IMR-90 (cell line): ENCODE results near the gene NEDD4L. TPM values are rescaled to one million over a fixed set of nuclear protein-coding genes. Genes with fewer than 3 reads are reported as not detected.

ENCODE experiments used
- ATAC-seq: fragments of 200-7000 bp; cut with Tn5 transposase; 2 replicates; pipeline ENCODE4 v1.9.1; 2020; ENCODE audit warnings: low read depth, mild to moderate bottlenecking, moderate library complexity
- BruUV-seq: library from RNA; stranded (reverse); fragments of 400-500 nt; replicated peaks from 2 replicates; lab custom pipeline; 2021; lab: Mats Ljungman, UMichigan
- CTCF ChIA-PET: fragments of 300-600 bp; formaldehyde crosslinking; extraction: SDS; loops from one replicate; lab custom pipeline; 2021; ENCODE audit warnings: antibody characterized with exemption; lab: Yijun Ruan, JAX
- POLR2A ChIA-PET: fragments of 300-600 bp; sonication (Branson Sonifier 250); formaldehyde crosslinking; loops from one replicate; lab custom pipeline; 2022; ENCODE audit warnings: antibody characterized with exemption; ENCODE audit not compliant: unreplicated experiment; lab: Charles Lee
- DNase-seq: peaks from one replicate; pipeline ENCODE4 v3.0.0; 2013
- H2AFZ ChIP-seq: replicated peaks from 2 replicates; pipeline ENCODE3; 2013; ENCODE audit warnings: low read length, mild to moderate bottlenecking; ENCODE audit not compliant: poor library complexity
- H2AK5ac ChIP-seq: 2 replicates; pipeline ENCODE4 v1.6.1; 2013; ENCODE audit warnings: low read depth, low read length, inconsistent platforms
- H2AK9ac ChIP-seq: replicated peaks from 2 replicates; pipeline ENCODE3; 2013; ENCODE audit warnings: mild to moderate bottlenecking, low read depth, low read length, moderate library complexity; ENCODE audit not compliant: poor library complexity
- H2BK120ac ChIP-seq: 2 replicates; pipeline ENCODE4 v1.6.1; 2013; ENCODE audit warnings: low read depth, low read length, inconsistent platforms
- H2BK15ac ChIP-seq: 3 replicates; pipeline ENCODE4 v1.6.1; 2013; ENCODE audit warnings: low read depth, low read length, inconsistent platforms
- H2BK20ac ChIP-seq: 2 replicates; pipeline ENCODE4 v1.6.1; 2013; ENCODE audit warnings: low read depth, mild to moderate bottlenecking, inconsistent platforms, low read length, moderate library complexity
- H2BK5ac ChIP-seq: 2 replicates; pipeline ENCODE4 v1.6.1; 2013; ENCODE audit warnings: mild to moderate bottlenecking, low read depth, low read length, inconsistent platforms; ENCODE audit not compliant: poor library complexity, severe bottlenecking
- H3K14ac ChIP-seq: replicated peaks from 2 replicates; pipeline ENCODE4 v1.6.1; 2013; ENCODE audit warnings: low read depth, low read length, inconsistent platforms
- H3K18ac ChIP-seq: 2 replicates; pipeline ENCODE4 v1.6.1; 2013; ENCODE audit warnings: low read depth, low read length, control low read depth
- H3K23ac ChIP-seq: 2 replicates; pipeline ENCODE4 v1.6.1; 2013; ENCODE audit warnings: low read depth, low read length, inconsistent platforms
- H3K27ac ChIP-seq: 2 replicates; pipeline ENCODE4 v1.5.1; 2013; ENCODE audit warnings: mild to moderate bottlenecking, control low read depth, low read length; ENCODE audit not compliant: insufficient read depth
- H3K27me3 ChIP-seq: 2 replicates; pipeline ENCODE4 v1.6.1; 2013; ENCODE audit warnings: low read length; ENCODE audit not compliant: control insufficient read depth, insufficient read depth
- H3K36me3 ChIP-seq: 2 replicates; pipeline ENCODE4 v1.6.1; 2013; ENCODE audit warnings: low read length, mixed read lengths; ENCODE audit not compliant: control insufficient read depth, insufficient read depth
- H3K4ac ChIP-seq: 2 replicates; pipeline ENCODE4 v1.6.1; 2013; ENCODE audit warnings: low read depth, low read length, inconsistent platforms
- H3K4me1 ChIP-seq: 2 replicates; pipeline ENCODE4 v1.6.1; 2013; ENCODE audit warnings: low read length, mixed read lengths; ENCODE audit not compliant: control insufficient read depth, insufficient read depth
- H3K4me2 ChIP-seq: 2 replicates; pipeline ENCODE4 v1.6.1; 2013; ENCODE audit warnings: low read depth, mild to moderate bottlenecking, control low read depth, low read length, moderate library complexity
- H3K4me3 ChIP-seq: 2 replicates; pipeline ENCODE4 v1.5.1; 2013; ENCODE audit warnings: low read depth, mild to moderate bottlenecking, control low read depth, low read length, moderate library complexity; ENCODE audit not compliant: insufficient read depth
- H3K56ac ChIP-seq: 2 replicates; pipeline ENCODE4 v1.6.1; 2013; ENCODE audit warnings: low read length, inconsistent platforms; ENCODE audit not compliant: insufficient read depth; ENCODE audit errors: extremely low read depth
- H3K79me1 ChIP-seq, 2 experiments: 2 replicates each; pipeline ENCODE4 v1.6.1; 2013; ENCODE audit warnings: low read length in 2 of 2, inconsistent platforms in 1 of 2, low read depth in 1 of 2
- H3K9ac ChIP-seq: 2 replicates; pipeline ENCODE4 v1.6.1; 2013; ENCODE audit warnings: low read depth, low read length, control low read depth
- H3K9me1 ChIP-seq: 2 replicates; pipeline ENCODE4 v1.6.1; 2013; ENCODE audit warnings: low read length, inconsistent platforms; ENCODE audit not compliant: insufficient read depth
- H3K9me3 ChIP-seq: 2 replicates; pipeline ENCODE4 v1.6.1; 2013; ENCODE audit warnings: low read length; ENCODE audit not compliant: control insufficient read depth, insufficient read depth
- H4K20me1 ChIP-seq: 2 replicates; pipeline ENCODE4 v1.6.1; 2013; ENCODE audit warnings: low read length, inconsistent platforms; ENCODE audit not compliant: insufficient read depth
- H4K5ac ChIP-seq: 2 replicates; pipeline ENCODE4 v1.6.1; 2013; ENCODE audit warnings: mild to moderate bottlenecking, low read depth, low read length, control low read depth
- H4K8ac ChIP-seq, 2 experiments: 2 replicates each; pipeline ENCODE4 v1.6.1; 2013; ENCODE audit warnings: low read depth in 2 of 2, low read length in 2 of 2, control low read depth in 1 of 2, inconsistent platforms in 1 of 2
- H4K91ac ChIP-seq: 2 replicates; pipeline ENCODE4 v1.6.1; 2013; ENCODE audit warnings: low read depth, low read length, inconsistent platforms; ENCODE audit not compliant: insufficient read depth
- CEBPB ChIP-seq: IDR thresholded peaks from 2 replicates; pipeline ENCODE4 v1.6.1; 2012; ENCODE audit warnings: low read depth, low read length, improper control_type of control experiment
- MAZ ChIP-seq: IDR thresholded peaks from 2 replicates; pipeline ENCODE4 v1.6.1; 2012; ENCODE audit warnings: low read depth, mild to moderate bottlenecking, low read length, improper control_type of control experiment, moderate library complexity, borderline replicate concordance
- RAD21 ChIP-seq: IDR thresholded peaks from 2 replicates; pipeline ENCODE4 v1.6.1; 2012; ENCODE audit warnings: low read length, improper control_type of control experiment
- RCOR1 ChIP-seq: IDR thresholded peaks from 2 replicates; pipeline ENCODE4 v1.6.1; 2012; ENCODE audit warnings: mild to moderate bottlenecking, low read length, improper control_type of control experiment; ENCODE audit not compliant: insufficient replicate concordance
- WGBS, 2 experiments: methylation state at CpG; one replicate each; pipeline versions ENCODE4 v1.1.5 to v1.1.7; 2013; ENCODE audit warnings: missing lambda C conversion rate in 2 of 2; ENCODE audit not compliant: insufficient read length in 1 of 2; ENCODE audit errors: extremely low coverage in 2 of 2; 5-methylcytosine and 5-hydroxymethylcytosine counted together
- dilution Hi-C: fragments of 300-500 bp; cut with HindIII; formaldehyde crosslinking; loops from one replicate; pipeline ENCODE4 v1.14.3; 2018; ENCODE audit warnings: low sequenced_read_pairs; ENCODE audit not compliant: unreplicated experiment
- in situ Hi-C: fragments of 300-500 bp; cut with MboI; formaldehyde crosslinking; loops from 3 replicates; pipeline ENCODE4 v1.14.3; 2019; ENCODE audit warnings: low sequenced_read_pairs, inconsistent platforms, mixed read lengths
- intact Hi-C: fragments of 100-400 bp; cut with micrococcal nuclease; formaldehyde crosslinking; loops from 2 replicates; pipeline ENCODE4 v1.10.0; 2022
- polyA plus RNA-seq, 3 experiments: library from polyadenylated mRNA; depleted of rRNA; stranded (reverse); fragments of >200 nt; gene quantifications; 2 replicates each; pipeline ENCODE4 v1.2.3, GENCODE V29; 2012; ENCODE audit warnings: low replicate concordance in 1 of 3
- total RNA-seq: library from RNA; depleted of rRNA; stranded (reverse); fragments of >200 nt; gene quantifications from 2 replicates; pipeline ENCODE4 v1.2.3, GENCODE V29; 2012

NEDD4L gene
- total and polyA plus RNA-seq, 2 of the 4 experiments (the other 2 are of a cell fraction): 10.0 to 10.9 TPM

DNA sequence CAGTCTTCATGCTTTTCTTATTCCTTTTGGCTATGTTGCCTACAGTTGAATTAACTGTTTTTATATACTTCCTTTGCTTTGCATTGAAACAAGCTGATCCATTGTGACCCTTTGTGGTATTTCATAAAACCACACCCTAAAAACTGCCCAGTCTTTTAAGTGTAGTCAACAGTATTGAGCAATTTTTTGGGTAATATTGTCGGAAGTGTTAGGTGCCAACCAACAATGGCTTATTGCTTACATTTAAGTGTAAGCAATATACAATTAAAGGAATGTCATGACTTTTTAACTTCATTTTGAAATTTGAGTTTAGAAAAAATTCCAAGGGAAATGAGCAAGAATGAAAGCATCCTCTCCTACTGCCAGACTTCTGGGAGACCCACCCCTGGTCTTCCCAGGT is 174.1 kb downstream of the NEDD4L start:
- Histone ChIP-seq H3K36me3 (no peaks in the 10 kb centered on the region), H3K4me3 (no peak overlapping the region), H3K4me1 (peaks cover 23% of the 10 kb centered on the region), H3K23ac (no peak overlapping the region), H2AK9ac (no peak overlapping the region), H2AK5ac (peak overlapping the region; percentile 28; the same call in 1 of the 2 replicates), H3K9ac (no peak overlapping the region), H4K20me1 (no peaks in the 10 kb centered on the region), H3K4me2 (no peak overlapping the region), H3K27me3 (no peaks in the 10 kb centered on the region), H2BK20ac (peak overlapping the region; percentile 54; the same call in 1 of the 2 replicates), H4K91ac (no peak overlapping the region), H2AFZ (no peak overlapping the region), H4K8ac (peak overlapping the region in 1 of 2 experiments; percentile 14; a peak in 3 of 4 replicates), H2BK120ac (peak overlapping the region; percentile 73; the same call in 1 of the 2 replicates), H3K4ac (peak overlapping the region; percentile 47), H2BK15ac (peak overlapping the region; percentile 78; the same call in 1 of the 3 replicates), H3K56ac (no peak overlapping the region), H3K79me1 (peaks cover 0 to 16% of the 10 kb centered on the region in 2 experiments; a peak in 2 of 4 replicates), H3K9me3 (no peaks in the 10 kb centered on the region), H3K18ac (no peak overlapping the region), H3K9me1 (peaks cover 14% of the 10 kb centered on the region), H4K5ac (no peak overlapping the region), H3K27ac (no peak overlapping the region; the same call in 1 of the 2 replicates), H2BK5ac (no peak overlapping the region), H3K14ac (0 out of 2 replicates have a peak overlapping the region, but pooled peaks have one; percentile 27)
- no TSS peak for BruUV-seq
- DNase-seq (peak; percentile 30), ATAC-seq (no peak)
- WGBS, 2 experiments: no CpG with 5 or more reads among the region's 1 CpG
- in situ Hi-C loops (no loop called here), dilution Hi-C loops (no loop called here), intact Hi-C loops (no loop called here)
- CTCF ChIA-PET: no interaction called here
- POLR2A ChIA-PET: no interaction called here
- TF ChIP-seq CEBPB: peak; percentile 59; the same call in 1 of the 2 replicates
- no peak for TF ChIP-seq RCOR1
- no peak for TF ChIP-seq RAD21
- TF ChIP-seq MAZ: no peak
